ENCODE data around the gene ZNF628. TPM values are rescaled to one million over a fixed set of nuclear protein-coding genes. Genes with fewer than 3 reads are reported as not detected.
"Not testable (repeated sequence)": the region's sequence is repeated elsewhere in the genome, so short reads cannot be mapped to it uniquely, and the experiment has no call there.

ZNF628 gene
- total RNA-seq, 2 experiments from 2014 or later, result 6.7 to 9.1 TPM

DNA sequence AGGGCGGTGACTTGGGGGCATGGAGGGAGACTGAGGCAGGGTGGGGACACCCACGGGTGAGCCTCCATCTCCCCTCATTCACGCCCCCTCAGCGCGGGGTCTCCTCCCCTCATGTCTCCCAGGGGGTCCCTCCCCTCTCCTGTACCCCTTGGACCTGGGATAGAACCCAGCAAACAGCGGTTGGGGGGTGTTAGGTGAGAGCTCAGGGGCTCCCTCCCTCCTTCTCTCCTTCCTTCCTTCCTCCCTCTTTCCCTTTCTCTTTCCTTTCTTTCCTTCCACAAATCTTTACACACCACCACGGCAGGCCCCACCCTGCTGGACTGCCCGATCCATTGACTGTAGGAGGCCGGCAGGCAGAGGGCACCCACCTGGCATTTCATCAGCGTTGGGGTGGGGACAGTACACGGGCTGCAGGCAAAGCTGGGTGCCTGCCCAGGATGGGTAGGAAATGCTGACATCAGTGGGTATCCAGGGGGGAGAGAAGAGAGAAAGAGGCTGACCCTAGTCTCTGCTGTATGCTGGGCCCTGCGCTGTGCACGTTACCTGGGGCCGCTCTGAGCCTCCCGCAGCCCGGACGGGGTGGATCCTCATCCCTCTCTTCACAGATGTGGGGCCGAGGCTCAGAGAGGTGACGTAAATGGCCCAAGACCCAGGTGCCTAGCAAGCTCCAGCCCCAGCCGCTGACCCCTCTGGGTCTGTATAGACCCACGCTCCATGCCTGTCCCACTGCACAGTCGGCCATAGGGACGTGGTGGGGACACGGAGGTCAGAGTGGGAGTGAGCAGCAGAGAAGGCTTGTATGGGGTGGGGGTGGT, 15.3 kb downstream of the ZNF628 start:
- no peaks in the 10 kb centered on the region for H3K36me3 Mint-ChIP-seq (ENCODE audit: low read depth)
- DNase-seq, result no peak
- peaks cover 4% of the 10 kb centered on the region for H3K27me3 Mint-ChIP-seq
- no peaks in the 10 kb centered on the region for H3K9me3 Mint-ChIP-seq
- ChIA-PET CTCF (no interaction called here), POLR2A (interaction anchor here (0.6 to 1.3 kb wide), 2 partner anchors 15 to 85 kb away, joined by 3 to 4 read pairs; partner anchors contain the start of gene ZNF628)
- no peak overlapping the region for H3K27ac Mint-ChIP-seq
- H3K4me3 Mint-ChIP-seq, result no peak overlapping the region
- H3K4me1 Mint-ChIP-seq, result peaks cover 6% of the 10 kb centered on the region

DNA sequence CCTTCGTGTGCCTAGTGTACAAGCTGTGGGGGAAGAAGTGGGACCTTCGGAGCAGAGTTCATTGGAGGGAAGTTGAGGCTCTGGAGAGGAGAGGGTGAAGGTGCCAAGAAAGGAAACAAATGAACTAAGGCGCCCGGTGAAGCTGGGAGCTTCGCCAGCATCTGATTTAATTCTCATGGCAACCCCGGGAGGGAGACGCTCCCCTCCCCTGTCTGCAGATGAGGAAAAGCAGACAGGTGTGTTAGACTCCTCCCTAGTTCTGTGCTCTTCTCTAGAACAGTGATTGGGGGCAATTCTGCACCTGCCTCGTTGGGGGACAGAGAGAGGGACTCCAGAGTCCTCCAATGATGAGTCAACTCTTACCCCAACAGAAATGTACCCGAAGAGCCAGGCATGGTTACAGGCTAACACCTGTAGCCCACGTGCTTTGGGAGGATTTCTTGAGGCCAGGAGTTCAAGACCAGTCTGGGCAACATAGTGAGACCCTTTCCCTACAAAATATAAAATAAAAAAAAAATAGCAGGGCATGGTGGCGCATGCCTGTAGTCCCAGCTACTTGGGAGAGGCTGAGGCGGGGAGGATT, 16.0 kb downstream of the ZNF628 start:
- Mint-ChIP-seq H3K36me3 (ENCODE audit: low read depth) (no peaks in the 10 kb centered on the region), H3K9me3 (no peaks in the 10 kb centered on the region), H3K4me1 (peaks cover 2% of the 10 kb centered on the region), H3K4me3 (no peak overlapping the region), H3K27ac (no peak overlapping the region), H3K27me3 (peaks cover 4% of the 10 kb centered on the region)
- DNase-seq, result no peak
- POLR2A ChIA-PET, result no interaction called here
- CTCF ChIA-PET, result interaction anchor here (2.4 kb wide), 1 partner anchor 11 kb away, joined by 8 read pairs; no protein-coding TSS in a partner anchor

GRCh38 chr19:55493052-55493644, 16.7 kb downstream of the ZNF628 start:
- DNase-seq, result no peak
- Mint-ChIP-seq H3K4me1 (no peaks in the 10 kb centered on the region), H3K36me3 (ENCODE audit: low read depth) (no peaks in the 10 kb centered on the region), H3K9me3 (no peaks in the 10 kb centered on the region), H3K27ac (no peak overlapping the region), H3K27me3 (peaks cover 4% of the 10 kb centered on the region), H3K4me3 (no peak overlapping the region)
- POLR2A ChIA-PET, result no interaction called here
- CTCF ChIA-PET, result interaction anchor here (2.4 kb wide), 1 partner anchor 11 kb away, joined by 8 read pairs; no protein-coding TSS in a partner anchor

- Mint-ChIP-seq H3K27me3 (peaks cover 4% of the 10 kb centered on the region), H3K4me3 (no peak overlapping the region), H3K4me1 (no peaks in the 10 kb centered on the region), H3K9me3 (no peaks in the 10 kb centered on the region), H3K36me3 (ENCODE audit: low read depth) (no peaks in the 10 kb centered on the region), H3K27ac (no peak overlapping the region)
- ChIA-PET CTCF (interaction anchor here (2.4 kb wide), 1 partner anchor 10 kb away, joined by 8 read pairs; no protein-coding TSS in a partner anchor), POLR2A (interaction anchor here (1.0 to 1.3 kb wide), 2 partner anchors 9 to 17 kb away, joined by 4 read pairs; partner anchors contain the start of genes NAT14 and ZNF628)
- DNase-seq, result no peak
These were observed 17.3 kb downstream of the ZNF628 start for GRCh38 chr19:55493645-55494171.

DNA sequence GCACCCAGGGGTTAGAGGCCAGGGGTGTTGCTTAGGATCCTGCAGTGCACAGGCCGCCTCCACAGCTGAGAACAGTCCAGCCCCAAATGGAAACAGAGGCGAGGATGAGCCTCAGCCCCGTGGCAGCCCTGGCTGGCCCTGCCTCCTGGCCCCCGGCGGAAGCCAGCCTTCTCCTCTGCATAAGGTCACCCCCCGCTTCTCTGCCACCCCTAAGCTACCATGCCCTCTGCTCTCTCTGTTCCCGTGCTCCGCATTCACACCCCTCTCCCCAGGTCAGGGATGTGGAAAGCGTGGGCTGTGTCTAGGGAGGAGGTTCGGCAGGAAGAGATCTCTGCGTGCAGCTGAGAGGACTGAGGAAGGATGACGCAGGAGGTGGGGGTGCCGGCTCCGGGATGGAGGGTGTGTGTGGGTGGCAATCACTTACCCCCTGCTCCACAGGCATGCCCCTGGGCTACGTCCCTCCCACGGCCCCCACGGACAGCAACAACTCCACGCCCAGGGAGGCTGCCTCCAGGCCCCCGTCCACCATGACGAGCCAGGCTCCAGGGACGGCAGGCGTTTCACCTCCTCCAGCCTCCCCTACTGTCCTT, 17.9 kb downstream of the ZNF628 start:
- Mint-ChIP-seq H3K27me3 (peaks cover 4% of the 10 kb centered on the region), H3K9me3 (no peaks in the 10 kb centered on the region), H3K4me3 (no peak overlapping the region), H3K4me1 (peaks cover under 1% of the 10 kb centered on the region), H3K27ac (no peak overlapping the region), H3K36me3 (ENCODE audit: low read depth) (no peaks in the 10 kb centered on the region)
- DNase-seq, result no peak
- ChIA-PET CTCF (interaction anchor here (2.4 kb wide), 1 partner anchor 9 kb away, joined by 8 read pairs; no protein-coding TSS in a partner anchor), POLR2A (interaction anchor here (0.7 to 1.3 kb wide), 4 partner anchors 10 to 1286 kb away, joined by 3 to 4 read pairs (median 4); partner anchors contain the start of genes NAT14 and ZNF628)

GRCh38 chr19:55495646-55496349, 19.4 kb downstream of the ZNF628 start:
- POLR2A ChIA-PET, result no interaction called here
- Mint-ChIP-seq H3K36me3 (ENCODE audit: low read depth) (no peaks in the 10 kb centered on the region), H3K4me1 (peaks cover 3% of the 10 kb centered on the region), H3K27me3 (peaks cover 4% of the 10 kb centered on the region), H3K9me3 (no peaks in the 10 kb centered on the region), H3K27ac (no peak overlapping the region), H3K4me3 (no peak overlapping the region)
- DNase-seq, result no peak
- CTCF ChIA-PET, result interaction anchor here (1.2 kb wide), 1 partner anchor 8 kb away, joined by 6 read pairs; no protein-coding TSS in a partner anchor

- H3K4me1 Mint-ChIP-seq; H3K27me3 Mint-ChIP-seq; H3K36me3 Mint-ChIP-seq (ENCODE audit: low read depth); H3K9me3 Mint-ChIP-seq; DNase-seq; POLR2A ChIA-PET; H3K27ac Mint-ChIP-seq; H3K4me3 Mint-ChIP-seq: not testable (repeated sequence)
- CTCF ChIA-PET, result interaction anchor here (1.6 kb wide), 1 partner anchor 11 kb away, joined by 3 read pairs; no protein-coding TSS in a partner anchor
These were observed 20.4 kb downstream of the ZNF628 start for GRCh38 chr19:55496820-55497219.

DNA sequence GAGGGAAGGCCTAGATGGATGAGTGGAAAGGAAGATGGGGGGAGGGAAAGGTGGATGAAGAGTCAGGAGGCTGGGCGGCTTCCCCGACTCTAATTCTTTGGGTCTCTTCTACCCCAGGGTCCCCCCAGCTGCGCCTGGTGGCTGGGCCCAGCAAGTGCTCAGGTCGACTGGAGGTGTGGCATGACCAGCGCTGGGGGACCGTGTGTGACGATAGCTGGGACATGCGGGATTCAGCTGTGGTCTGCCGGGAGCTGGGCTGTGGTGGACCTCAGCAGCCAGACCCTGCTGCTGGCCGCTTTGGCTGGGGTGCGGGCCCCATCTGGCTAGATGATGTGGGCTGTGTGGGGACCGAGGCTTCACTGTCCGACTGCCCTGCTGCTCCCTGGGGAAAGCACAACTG, 21.3 kb downstream of the ZNF628 start:
- Mint-ChIP-seq H3K4me3 (no peak overlapping the region), H3K27me3 (peaks cover 4% of the 10 kb centered on the region), H3K4me1 (peaks cover 13% of the 10 kb centered on the region), H3K27ac (no peak overlapping the region), H3K9me3 (no peaks in the 10 kb centered on the region), H3K36me3 (ENCODE audit: low read depth) (peaks cover 4% of the 10 kb centered on the region)
- POLR2A ChIA-PET, result interaction anchor here (0.8 kb wide), 1 partner anchor 101 kb away, joined by 3 read pairs; the partner anchor contains the start of gene FIZ1
- CTCF ChIA-PET, result interaction anchor here (1.0 to 1.6 kb wide), 3 partner anchors 10 to 109 kb away, joined by 3 read pairs; partner anchors contain the start of gene ZNF628
- no peak for DNase-seq

GRCh38 chr19:55498246-55498840, 21.9 kb downstream of the ZNF628 start:
- Mint-ChIP-seq H3K9me3 (peaks cover 3% of the 10 kb centered on the region), H3K27ac (no peak overlapping the region), H3K4me3 (no peak overlapping the region), H3K4me1 (peaks cover 17% of the 10 kb centered on the region), H3K36me3 (ENCODE audit: low read depth) (peaks cover 8% of the 10 kb centered on the region), H3K27me3 (peaks cover 1% of the 10 kb centered on the region)
- POLR2A ChIA-PET, result interaction anchor here (0.8 to 1.4 kb wide), 2 partner anchors 22 to 101 kb away, joined by 3 to 5 read pairs; partner anchors contain the start of genes FIZ1 and ZNF628
- CTCF ChIA-PET, result interaction anchor here (0.8 to 1.6 kb wide), 5 partner anchors 10 to 357 kb away, joined by 3 to 4 read pairs (median 3); partner anchors contain the start of gene ZNF628
- no peak for DNase-seq

DNA sequence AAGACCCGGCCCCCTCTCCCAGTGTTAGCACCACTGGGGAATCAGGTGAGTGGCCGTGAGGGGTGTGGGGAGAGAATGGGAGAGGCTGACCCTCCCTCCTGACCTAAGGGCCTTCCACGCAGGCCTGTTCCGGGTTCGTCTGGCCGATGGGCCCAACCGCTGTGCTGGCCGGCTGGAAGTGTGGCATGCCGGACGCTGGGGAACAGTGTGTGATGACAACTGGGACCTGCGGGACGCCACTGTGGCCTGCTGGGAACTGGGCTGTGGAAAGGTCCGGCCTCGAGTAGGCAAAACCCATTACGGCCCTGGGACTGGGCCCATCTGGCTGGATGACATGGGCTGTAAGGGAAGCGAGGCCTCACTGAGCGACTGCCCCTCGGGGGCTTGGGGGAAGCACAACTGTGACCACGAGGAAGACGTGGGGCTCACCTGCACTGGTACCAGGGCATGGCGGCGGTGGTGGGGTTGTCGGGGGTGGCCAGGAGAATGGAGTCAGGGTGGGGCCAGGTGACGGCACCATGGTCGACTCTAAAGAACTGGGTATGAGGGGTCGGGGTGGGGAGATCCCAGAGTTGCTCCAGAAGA, 24.0 kb downstream of the ZNF628 start:
- Mint-ChIP-seq H3K27me3 (peaks cover 3% of the 10 kb centered on the region), H3K27ac (no peak overlapping the region), H3K4me1 (peaks cover 25% of the 10 kb centered on the region), H3K9me3 (peaks cover 3% of the 10 kb centered on the region), H3K4me3 (no peak overlapping the region), H3K36me3 (ENCODE audit: low read depth) (peaks cover 12% of the 10 kb centered on the region)
- DNase-seq, result no peak
- CTCF ChIA-PET, result no interaction called here
- POLR2A ChIA-PET, result no interaction called here

DNA sequence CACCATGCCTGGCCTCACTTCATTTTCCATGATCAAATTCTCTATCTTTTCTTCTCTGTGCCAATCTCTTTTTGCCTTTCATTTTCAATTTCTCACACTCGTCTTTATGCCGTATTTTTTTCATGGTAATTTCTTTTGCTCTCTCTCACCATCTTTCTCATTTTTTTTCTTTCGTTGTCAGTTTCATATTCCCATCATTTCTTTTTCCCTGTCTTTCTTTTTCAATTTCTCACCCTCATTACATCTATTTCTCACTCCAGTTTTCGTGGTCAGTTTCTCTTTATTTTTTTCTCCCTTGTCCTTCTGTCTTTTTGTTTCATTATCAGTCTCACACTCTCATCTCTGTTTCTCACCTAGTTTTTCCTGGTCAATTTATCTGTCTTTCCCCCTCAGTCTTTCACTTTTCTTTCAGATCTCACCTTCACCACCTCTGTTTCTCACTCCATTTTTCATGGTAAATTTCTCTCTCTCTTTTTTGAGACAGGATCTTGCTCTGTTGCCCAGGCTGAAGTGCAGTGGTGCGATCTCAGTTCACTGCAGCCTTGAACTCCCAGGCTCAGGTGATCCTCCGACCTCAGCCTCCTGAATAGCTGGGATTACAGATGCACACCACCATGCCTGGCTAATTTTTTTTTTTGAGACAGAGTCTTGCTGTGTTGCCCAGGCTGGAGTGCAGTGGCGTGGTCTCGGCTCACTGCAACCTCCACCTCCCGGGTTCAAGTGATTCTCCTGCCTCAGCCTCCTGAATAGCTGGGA, 26.0 kb downstream of the ZNF628 start:
- Mint-ChIP-seq H3K4me1 (peaks cover 25% of the 10 kb centered on the region), H3K9me3 (peaks cover 3% of the 10 kb centered on the region), H3K27me3 (peaks cover 4% of the 10 kb centered on the region), H3K36me3 (ENCODE audit: low read depth) (peaks cover 12% of the 10 kb centered on the region), H3K4me3 (no peak overlapping the region), H3K27ac (no peak overlapping the region)
- ChIA-PET POLR2A (no interaction called here), CTCF (interaction anchor here (1.3 kb wide), 1 partner anchor 34 kb away, joined by 4 read pairs; no protein-coding TSS in a partner anchor)
- no peak for DNase-seq
